ENCODE measurements around the gene RAD51B.

Gene RAD51B

DNA sequence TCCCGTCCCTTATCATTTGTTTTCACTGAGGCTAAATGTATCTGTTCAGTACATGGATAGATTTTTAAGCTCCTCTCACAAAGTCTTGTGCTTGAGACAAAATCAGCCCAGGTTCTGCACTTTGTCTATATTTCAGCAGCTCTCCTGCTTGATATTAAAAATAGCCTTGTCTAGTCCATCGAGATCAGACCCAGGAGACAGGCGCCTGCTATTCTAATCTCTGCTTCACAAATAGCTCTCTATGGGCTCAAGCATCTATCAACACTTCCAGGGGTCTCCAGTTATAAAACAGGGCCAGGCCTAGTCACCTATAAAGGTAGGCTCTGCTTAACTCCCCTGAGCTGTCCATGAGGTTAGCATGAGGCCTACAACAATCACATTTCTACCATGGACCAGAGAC lies 910.8 kb downstream of the RAD51B start:
- DNase-seq (ENCODE audit: low spot score) = no peak

DNA sequence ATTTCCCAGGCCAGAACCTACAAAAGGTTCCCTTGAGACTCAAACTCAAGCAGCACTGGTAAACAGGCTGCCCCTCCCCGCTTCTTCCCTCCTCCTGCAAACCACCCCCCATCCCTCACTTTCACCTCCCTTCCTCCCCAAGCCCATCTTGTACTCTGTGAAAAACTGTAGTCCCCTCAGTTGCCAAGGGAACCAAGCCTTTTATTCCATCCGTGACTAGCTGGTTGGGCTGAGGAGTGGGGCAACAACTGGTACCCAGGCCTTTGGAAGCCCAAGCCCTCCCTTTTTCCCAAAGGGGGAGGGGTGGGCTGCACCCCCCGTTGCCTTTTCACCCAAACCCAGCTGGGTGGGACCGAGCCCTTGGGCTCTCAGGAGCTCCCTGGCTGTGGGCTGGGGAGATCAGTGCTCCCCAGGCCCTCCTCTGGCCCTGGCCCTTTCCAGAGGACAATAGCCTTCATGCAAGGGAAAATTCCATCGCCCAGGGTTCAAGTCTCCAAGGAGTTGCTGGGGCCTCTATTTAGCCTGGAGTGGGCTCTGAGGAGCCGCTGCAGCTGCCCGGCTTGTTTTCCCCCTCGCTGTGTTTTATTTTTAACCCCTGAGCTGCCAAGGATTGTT lies 911.3 kb downstream of the RAD51B start:
- DNase-seq (ENCODE audit: low spot score) = no peak

DNA sequence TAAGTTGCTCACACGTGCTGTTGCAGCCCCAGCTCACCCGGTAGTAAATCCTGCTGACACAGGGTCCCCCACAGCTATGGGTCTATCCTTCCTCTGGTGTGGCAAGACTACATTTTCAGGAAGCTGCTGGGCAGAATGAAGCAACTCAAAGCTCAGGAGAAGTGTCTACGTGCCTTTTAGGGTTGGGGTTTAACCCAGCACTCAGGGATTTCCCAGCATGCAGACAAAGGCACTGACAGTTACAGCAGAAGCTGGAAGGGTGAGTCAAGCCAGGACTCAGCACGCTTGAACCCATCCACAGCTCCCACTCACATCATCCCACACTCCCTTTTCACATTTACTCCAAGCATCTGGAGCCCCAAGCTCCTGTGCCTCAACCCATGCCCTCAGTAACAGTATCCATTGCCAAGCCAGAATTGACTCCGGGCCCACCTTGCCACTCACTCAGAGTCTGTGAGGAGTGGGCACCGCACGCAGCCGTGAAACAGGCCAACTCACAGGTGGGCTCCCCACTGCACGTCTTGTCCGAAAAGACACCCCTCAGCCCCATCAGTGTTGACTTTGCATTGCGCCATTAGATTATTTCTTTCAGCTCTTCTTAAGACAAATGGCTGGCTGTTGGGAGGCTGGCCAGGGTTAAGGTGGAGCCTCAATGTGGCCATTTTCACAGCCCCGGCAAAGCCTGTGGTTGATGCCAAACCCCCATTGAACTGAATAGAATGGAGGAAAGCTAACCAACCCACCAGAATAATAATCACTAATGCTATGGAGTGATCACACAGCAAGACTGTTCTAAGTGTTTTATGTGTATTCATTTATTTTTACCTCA lies 913.7 kb downstream of the RAD51B start:
- DNase-seq (ENCODE audit: low spot score) = no peak

DNA sequence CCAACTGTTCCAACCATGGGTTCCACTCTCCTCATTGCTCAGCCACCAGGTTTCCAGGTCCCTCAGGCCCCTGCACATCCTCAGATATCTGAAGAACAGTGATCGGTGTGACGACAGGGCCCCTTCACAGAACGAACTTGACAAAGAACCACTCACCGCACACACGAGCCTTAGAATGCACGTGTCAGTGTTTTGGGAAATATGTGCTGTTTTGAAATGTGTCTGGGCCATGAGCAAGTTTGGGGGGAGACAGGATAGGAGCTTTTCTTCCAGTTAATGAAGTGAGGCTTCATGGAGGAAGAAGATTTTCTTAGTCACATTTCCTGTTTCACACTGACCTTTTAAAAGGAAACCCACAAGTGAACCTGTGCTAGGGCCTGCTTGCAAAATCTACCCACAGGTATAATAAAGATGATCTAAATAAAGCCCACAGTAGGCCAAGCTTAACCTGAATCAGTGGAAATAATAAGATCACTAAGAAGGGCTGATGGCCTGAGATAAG lies 914.7 kb downstream of the RAD51B start:
- DNase-seq (ENCODE audit: low spot score) = no peak

DNA sequence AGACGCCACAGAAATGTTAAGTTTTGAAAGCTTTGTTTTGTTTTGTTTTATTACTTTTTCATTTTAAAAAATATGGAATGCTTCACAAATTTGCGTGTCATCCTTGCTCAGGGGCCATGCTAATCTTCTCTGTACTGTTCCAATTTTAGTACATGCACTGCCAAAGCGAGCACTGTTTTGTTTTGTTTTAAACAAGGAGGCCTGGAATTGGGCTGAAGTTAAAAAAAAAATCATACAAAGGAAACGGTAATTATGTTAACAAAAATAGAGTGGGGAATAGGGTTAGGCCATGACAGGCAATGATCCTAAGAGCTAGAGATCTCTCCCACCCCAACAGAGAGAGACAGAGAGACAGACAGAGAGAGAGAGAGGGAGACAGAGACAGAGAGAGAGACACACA lies 916.3 kb downstream of the RAD51B start:
- no peak for DNase-seq (ENCODE audit: low spot score)

DNA sequence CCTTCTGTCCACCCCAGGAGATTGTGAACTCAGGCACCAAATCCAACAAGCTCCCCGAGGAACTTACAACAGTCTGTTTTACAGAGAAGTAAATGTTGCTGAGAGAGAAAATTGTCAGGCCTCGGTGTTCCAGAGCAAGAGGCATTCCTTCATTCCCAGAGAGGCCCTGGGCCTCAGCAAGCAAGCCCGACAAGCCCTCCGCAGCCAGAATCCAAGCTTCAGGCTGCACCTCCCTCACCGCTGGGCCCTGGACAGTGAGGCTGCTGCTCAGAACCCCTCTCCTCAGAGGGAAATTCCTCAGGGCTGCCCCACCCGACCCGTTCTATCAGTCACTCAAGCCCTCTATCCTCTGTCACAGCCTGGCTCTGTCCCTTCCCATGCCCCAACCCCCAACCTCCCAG lies 916.9 kb downstream of the RAD51B start:
- DNase-seq (ENCODE audit: low spot score) = no peak

DNA sequence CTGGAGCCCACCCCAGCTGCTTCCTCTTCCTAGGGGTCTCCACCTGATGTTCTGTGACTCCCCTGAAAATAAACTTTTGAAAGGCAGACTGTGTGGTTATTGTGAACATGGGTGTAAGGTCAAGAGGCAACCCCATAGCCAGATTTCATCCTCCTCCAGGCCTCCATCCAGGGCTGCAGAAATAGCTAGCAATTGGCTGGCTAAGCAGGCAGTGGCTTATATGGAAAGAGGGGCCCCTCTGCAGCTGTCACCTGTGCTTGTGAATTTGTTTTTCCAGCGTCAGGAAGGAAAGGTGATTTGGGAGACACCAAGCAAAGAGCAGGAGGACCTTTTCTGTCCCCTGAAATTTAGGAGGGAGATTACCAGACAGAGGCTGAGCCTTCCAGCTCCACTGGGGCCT lies 917.5 kb downstream of the RAD51B start:
- no peak for DNase-seq (ENCODE audit: low spot score)

DNA sequence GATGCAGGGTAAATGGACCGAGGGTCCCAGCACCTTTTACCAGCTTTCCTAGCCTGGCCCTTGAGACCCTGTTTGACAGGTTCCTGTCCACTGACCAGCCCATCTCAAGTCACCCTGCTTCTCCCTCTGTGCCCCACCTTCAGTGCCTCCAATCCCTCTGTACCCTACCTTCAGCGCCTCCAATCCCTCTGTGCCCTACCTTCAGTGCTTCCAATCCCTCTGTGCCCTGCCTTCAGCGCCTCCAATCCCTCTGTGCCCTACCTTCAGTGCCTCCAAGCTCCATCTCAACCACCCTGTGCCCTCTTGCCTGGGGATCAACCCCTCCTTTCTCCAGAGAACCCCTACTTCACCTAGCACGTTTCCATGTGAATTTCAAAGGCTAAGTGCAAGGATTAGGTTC lies 919.0 kb downstream of the RAD51B start:
- DNase-seq (ENCODE audit: low spot score) = no peak

DNA sequence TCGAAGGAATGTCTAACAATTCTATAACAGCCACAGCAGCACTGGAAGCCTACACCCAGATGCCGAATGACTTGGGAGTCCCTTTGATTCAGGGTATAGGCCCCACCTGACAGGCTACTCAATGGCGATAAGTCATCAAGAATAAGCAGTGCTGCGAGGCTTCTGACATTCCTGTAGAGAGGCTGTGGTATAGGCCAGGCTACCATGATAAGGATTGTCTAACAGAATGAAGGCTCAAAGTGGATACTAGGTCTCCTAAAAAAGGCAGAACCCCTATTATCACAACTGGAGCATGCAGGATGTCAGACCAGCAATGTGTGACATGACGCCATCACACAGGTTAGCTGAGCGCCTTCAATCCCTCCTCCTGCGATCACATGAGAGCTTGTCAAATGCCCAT lies 920.1 kb downstream of the RAD51B start:
- DNase-seq (ENCODE audit: low spot score) = no peak

DNA sequence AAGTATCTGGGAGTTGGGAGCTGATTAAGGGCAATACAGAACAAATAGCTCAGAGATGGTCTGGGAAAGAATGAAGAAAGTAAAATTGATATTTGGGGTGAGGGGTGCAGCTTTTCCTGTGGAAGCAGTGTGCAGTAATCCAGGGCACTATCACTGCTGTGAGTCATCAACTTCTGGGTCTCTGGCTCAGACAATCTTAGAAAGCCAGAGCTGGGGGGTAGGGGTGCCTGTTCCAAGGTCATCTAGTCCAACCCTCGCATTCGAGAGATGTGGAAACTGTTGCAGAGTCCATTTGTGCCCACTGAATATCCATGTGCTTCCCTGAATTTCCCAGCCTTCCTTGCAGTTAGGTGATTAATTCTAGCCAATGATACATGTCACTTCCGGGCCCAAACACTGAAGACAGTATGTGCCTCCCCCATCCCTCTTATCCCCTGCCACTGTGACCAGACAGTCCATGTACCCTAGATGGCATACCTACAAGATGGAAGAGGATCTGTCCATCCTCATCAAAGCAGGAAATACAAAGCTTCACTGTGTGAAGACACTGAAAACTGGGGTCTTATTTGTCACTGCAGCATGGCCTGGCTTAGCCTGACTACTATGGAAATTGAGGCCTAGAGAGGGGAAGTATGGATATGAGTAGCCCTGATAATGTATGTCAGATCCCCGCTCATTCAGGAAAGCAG lies 921.4 kb downstream of the RAD51B start:
- DNase-seq (ENCODE audit: low spot score) = no peak

DNA sequence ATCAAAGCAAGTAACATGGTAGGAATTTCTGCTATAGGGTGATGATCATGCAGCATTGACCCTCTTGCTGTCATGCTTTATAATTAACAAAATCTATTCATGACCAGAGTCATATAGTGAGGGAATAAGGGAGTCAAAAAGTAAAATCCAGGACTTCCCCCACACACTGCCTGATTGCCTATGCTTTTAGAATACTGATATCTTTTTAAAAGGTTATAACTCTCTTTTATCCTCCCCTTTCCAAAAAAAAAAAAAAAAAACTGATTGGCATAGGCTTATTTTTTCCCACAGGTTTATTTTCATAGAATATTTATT lies 921.9 kb downstream of the RAD51B start:
- DNase-seq (ENCODE audit: low spot score) = no peak

DNA sequence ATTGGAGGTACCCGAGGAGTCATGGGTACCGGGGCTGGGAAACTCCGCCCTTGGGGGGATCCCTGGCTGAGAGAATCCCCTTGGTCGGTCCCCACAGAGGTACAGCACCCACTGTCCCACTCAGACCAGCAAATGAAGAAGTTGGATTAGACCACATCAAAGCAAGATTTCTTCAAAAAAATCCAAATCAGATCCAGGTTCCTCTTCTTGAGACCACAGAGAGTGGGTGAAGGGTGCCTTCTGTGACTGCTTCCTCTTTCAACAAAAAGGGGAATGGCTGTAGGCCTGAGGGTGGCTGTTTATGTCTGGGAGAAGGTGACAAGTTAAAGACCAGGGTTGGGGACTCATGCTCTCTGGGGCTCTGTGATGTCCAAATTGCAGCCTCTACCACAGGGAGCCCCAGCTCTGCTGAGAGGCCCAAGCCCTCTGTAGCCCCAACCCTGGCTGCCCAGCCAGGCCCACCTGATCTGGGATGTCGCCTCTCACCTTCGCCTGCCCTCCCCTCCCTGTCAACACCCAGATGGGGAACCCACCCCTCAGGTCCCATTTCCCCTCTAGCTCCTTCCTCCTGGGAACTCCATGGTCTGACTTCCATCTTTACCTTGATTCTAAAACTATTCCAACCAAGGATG lies 922.4 kb downstream of the RAD51B start:
- DNase-seq (ENCODE audit: low spot score) = no peak

DNA sequence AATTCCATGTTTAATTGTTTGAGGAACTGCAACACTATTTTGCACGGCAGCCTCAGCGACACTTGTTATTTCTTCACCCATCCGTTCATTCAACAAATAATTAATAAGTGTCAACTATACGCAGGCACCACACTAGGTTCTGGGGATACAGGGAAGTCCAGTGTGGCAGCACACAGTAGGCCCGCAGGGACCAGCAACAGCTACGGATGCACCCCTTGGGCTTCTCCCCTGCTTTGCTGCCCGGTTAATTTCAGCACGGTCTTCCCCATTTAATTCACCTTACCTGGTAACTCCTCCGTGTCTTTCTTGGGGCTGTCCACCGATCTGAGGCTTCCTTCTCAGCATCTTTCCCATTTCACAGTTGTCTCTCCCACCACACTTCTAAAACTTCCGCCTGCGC lies 925.0 kb downstream of the RAD51B start:
- no peak for DNase-seq (ENCODE audit: low spot score)

DNA sequence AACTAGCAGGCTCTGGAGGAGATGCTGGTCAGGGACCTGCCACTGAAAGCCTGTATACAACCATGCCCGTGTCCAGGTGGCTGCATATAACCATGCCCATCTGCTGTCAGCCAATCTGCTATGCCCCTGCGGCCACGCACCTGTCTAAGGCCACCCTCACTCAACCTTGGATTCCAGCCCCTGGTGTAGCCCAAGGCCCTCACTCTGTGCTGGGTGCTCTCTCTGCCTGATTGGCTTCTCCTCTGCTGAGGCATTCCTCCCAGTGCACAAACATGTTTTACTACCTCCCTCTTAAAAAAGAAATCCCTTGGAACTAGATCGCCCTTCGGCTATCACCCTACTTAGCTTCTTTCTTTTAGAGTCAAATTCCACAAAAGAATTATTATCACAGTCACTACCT lies 927.8 kb downstream of the RAD51B start:
- no peak for DNase-seq (ENCODE audit: low spot score)

DNA sequence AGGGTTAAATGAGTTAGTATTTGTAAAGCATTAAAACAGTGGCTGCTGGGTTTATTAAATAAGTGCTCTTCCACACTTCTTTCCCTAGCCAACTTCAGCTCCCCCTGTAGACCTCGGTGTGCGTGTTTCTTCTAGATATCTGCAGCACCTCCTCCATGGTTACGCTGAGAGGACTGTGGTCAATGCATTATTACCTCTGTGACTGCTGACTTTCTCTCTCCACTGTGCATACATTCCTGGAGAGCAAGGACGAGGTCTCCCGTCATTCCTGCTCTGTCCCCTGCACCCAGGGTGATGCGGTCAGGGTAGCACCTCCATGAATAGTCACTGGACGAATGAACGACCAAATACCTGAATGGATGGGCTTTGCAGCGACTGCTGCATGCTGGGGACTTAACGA lies 928.7 kb downstream of the RAD51B start:
- DNase-seq (ENCODE audit: low spot score) = no peak

DNA sequence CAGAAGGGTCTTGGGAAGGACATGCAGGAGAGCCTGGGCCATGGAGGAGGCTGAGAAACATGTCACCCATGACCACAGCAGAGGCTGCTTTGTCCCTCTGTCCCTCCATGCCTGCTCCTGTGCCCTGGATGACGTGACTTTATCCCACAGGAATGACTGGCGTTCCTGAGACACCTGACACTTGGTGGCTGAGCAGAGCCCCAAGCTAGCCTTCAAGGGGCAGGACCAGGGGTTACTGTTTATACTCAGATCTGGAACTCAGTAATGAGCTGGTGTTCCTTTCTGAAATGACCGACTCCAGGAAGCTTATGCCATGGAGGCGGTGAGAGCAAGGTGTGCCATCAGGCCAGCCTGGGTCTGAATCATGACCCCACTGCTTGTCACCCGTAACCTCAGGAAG lies 929.1 kb downstream of the RAD51B start:
- no peak for DNase-seq (ENCODE audit: low spot score)

DNA sequence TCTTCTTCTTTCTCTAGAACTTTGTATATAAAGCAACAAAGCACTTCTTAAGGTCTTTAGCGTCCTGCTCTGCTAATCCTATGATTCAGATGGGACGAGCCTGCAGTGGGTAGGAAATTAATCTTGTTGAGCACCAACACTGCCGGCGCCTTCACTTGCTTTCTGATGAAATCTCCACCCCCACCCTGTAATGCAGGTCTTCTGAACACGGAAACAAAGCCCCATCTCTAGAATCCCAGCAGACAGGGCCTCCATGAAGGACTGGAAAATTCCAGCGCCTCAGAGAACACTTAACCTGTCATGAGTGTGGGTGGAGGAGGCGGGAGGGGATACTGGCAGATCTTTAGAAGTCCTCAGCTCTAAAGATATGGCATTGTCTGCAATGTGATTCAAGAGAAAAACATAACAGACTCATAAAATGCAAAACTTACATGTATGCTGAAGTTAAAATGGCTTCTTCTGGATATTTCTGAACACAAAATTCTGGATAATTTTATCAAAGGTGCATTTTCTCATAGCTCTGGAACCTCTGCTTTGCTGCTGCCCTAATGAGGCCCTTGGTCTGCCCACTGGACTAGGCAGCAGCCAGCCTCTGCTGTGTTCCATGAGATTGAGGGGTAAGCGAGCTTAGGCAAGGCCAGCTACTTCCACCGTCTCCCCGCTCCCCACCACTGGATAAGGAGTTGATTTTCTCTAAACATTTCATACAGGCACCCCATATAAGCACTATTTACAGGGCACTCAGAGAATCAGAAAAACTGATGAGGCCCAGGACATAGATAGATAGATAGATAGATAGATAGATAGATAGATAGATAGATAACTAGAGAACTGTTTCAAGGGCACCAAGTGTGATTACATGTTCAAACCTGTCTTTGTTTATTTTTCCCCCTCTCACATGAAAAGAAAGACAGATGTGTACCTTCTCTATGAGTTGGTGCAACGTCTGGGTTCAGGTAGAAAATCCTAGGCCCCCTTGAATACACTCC lies 930.2 kb downstream of the RAD51B start:
- DNase-seq (ENCODE audit: low spot score) = no peak

DNA sequence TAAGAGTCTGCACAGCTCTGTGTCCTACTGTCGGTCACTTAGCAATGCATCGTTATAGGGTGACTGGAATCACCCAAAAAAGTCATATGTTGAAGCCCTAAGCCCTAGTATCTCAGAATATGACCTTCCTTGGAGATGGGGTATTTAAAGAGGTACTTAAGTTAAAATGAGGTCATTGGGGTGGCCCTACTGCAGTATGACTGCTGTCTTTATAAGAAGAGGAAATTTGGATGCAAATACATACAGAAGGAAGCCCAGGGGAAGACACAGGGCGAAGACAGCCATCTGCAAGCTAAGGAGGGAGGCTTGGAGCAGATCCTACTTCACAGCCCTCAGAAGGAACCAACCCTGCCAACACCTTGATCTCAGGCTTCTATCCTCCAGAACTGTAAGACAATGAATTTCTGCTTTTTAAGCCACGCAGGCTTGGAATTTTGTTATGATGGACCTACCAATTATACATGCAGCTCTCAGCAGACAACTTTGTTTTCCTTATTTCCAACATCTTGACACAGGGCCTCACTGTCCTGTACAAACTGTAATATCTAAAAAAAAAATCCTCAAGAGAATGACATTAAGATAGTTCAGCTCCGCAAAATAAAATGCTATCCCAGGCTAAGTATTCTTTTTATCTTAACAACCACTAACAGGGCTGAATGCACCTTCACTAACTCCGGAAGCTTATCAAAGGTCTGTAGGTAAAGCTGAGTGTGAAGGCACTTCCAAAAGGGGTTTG lies 932.9 kb downstream of the RAD51B start:
- no peak for DNase-seq (ENCODE audit: low spot score)

DNA sequence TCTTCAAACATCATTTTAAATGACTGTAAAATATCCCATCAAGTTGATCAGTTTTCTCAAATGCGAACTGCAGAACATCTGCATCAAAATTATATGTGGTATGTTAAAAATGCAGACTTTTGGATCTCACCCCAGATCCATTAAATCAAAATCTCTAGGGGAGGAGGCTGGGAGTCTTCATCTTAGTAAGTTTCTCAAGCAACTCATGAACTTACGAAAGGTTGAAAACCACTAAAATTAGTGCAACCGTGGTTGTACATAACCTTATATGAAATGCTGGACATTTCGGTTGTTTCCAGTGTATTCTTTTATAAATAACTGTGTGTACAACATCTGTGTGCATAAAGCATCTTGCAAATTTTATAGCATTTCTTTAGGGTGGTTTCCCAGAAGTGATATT lies 934.1 kb downstream of the RAD51B start:
- DNase-seq (ENCODE audit: low spot score) = no peak

DNA sequence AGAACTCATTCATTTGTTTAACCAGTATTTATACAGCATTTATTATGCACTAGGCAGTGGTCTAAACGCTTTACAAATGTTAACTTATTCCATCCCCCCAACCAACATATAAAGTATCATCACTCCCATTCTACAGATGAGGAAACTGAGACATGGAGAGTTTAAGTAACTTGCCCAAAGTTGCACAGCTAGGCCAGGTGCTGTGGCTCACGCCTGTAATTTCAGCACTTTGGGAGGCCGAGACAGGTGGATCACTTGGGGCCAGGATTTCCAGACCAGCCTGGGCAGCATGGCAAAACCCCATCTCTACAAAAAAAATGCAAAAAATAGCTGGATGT lies 935.4 kb downstream of the RAD51B start:
- no peak for DNase-seq (ENCODE audit: low spot score)

DNA sequence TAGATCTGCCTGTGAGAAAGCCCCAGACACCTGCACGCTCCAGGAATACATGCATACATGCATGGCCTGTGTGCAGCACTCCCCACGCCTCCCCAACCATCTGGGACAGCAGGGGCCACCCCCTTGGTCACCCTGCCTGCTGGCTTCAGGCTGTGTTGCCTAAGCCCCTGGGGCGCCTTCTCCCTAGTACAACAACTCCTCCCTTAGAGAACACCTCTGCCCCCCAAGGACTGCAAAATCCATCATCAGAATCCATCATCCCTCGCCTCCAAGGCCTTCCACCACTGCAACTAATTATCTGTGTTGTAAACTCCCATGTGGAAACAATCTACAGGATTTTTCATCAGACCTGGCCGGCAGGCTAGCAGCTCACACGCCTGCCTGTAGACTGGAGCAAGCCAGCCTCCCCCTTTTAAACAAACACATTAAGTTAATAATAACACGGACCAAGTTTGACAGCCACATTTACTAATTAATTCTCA lies 936.5 kb downstream of the RAD51B start:
- no peak for DNase-seq (ENCODE audit: low spot score)

All from RKO (cell line).